ENCODE data around the gene ITGA3. TPM values are rescaled to one million over a fixed set of nuclear protein-coding genes. Genes with fewer than 3 reads are reported as not detected.

ITGA3 gene
- total RNA-seq, 4 donors from 2014 or later: 38.9 to 96.7 (median 58.6) TPM

- H3K36me3 ChIP-seq: no peaks in the 10 kb centered on the region
- no peak overlapping the region for H3K27ac ChIP-seq (replicated peaks in 1 of 4)
- H3K27me3 ChIP-seq: no peaks in the 10 kb centered on the region
- no peak for DNase-seq (ENCODE audit: extremely low spot score)
- peaks cover 16 to 49% (median 45%) of the 10 kb centered on the region in 4 donors for H3K4me1 ChIP-seq
- H3K4me3 ChIP-seq: no peak overlapping the region
- H3K9me3 ChIP-seq: no peaks in the 10 kb centered on the region
- 93% methylated on average over 17 of the region's 17 CpGs for WGBS
- intact Hi-C loops (cut with DNase I): no loop called here
- TF ChIP-seq POLR2AphosphoS5 (IDR thresholded peaks at IDR 0.05): no peak
Measured at GRCh38 chr17:50048146-50048720, 7.7 kb upstream of the ITGA3 start.

- H3K27me3 ChIP-seq: no peaks in the 10 kb centered on the region
- no peak overlapping the region for H3K4me3 ChIP-seq
- H3K9me3 ChIP-seq: no peaks in the 10 kb centered on the region
- intact Hi-C loops (cut with DNase I): no loop called here
- H3K36me3 ChIP-seq: no peaks in the 10 kb centered on the region
- peaks cover 19 to 49% (median 46%) of the 10 kb centered on the region in 4 donors for H3K4me1 ChIP-seq
- no peak for TF ChIP-seq EP300 (IDR thresholded peaks at IDR 0.05)
- no peak for TF ChIP-seq POLR2A (IDR thresholded peaks at IDR 0.05; ENCODE audit: low read depth)
- TF ChIP-seq POLR2AphosphoS5 (IDR thresholded peaks at IDR 0.05): no peak
- no peak for TF ChIP-seq CTCF (IDR thresholded peaks at IDR 0.05)
- no peak for DNase-seq (ENCODE audit: extremely low spot score)
- WGBS: 80% methylated on average over 4 of the region's 4 CpGs
- H3K27ac ChIP-seq (replicated peaks in 1 of 4): no peak overlapping the region
Measured at GRCh38 chr17:50048988-50049387, 6.9 kb upstream of the ITGA3 start.

GRCh38 chr17:50049636-50050035, 6.3 kb upstream of the ITGA3 start:
- H3K36me3 ChIP-seq: no peaks in the 10 kb centered on the region
- DNase-seq (ENCODE audit: extremely low spot score): no peak
- 66% methylated on average over 3 of the region's 3 CpGs for WGBS
- no peaks in the 10 kb centered on the region for H3K27me3 ChIP-seq
- intact Hi-C loops (cut with DNase I): no loop called here
- H3K4me3 ChIP-seq: no peak overlapping the region
- no peak for TF ChIP-seq CTCF (IDR thresholded peaks at IDR 0.05)
- no peak for TF ChIP-seq EP300 (IDR thresholded peaks at IDR 0.05)
- no peak for TF ChIP-seq POLR2AphosphoS5 (IDR thresholded peaks at IDR 0.05)
- TF ChIP-seq POLR2A (IDR thresholded peaks at IDR 0.05; ENCODE audit: low read depth): no peak
- H3K27ac ChIP-seq (replicated peaks in 1 of 4): no peak overlapping the region
- peaks cover 18 to 49% (median 47%) of the 10 kb centered on the region in 4 donors for H3K4me1 ChIP-seq
- H3K9me3 ChIP-seq: no peaks in the 10 kb centered on the region

GRCh38 chr17:50050431-50051032, 5.4 kb upstream of the ITGA3 start:
- Histone ChIP-seq H3K27me3 (no peaks in the 10 kb centered on the region), H3K9me3 (no peaks in the 10 kb centered on the region), H3K4me1 (peaks cover 11 to 50% (median 47%) of the 10 kb centered on the region in 4 donors), H3K36me3 (no peaks in the 10 kb centered on the region), H3K4me3 (no peak overlapping the region), H3K27ac (replicated peaks in 1 of 4) (no peak overlapping the region)
- TF ChIP-seq EP300 (IDR thresholded peaks at IDR 0.05) (no peak), CTCF (IDR thresholded peaks at IDR 0.05) (no peak), POLR2A (IDR thresholded peaks at IDR 0.05; ENCODE audit: low read depth) (no peak), POLR2AphosphoS5 (IDR thresholded peaks at IDR 0.05) (no peak)
- DNase-seq (ENCODE audit: extremely low spot score): no peak
- intact Hi-C loops (cut with DNase I): no loop called here
- 98% methylated on average over 12 of the region's 12 CpGs for WGBS

- H3K27me3 ChIP-seq: no peaks in the 10 kb centered on the region
- H3K4me1 ChIP-seq: peaks cover 11 to 49% (median 46%) of the 10 kb centered on the region in 4 donors
- WGBS: 71% methylated on average over 4 of the region's 4 CpGs
Measured at GRCh38 chr17:50051082-50051576, 4.8 kb upstream of the ITGA3 start.

More at GRCh38 chr17:50051082-50051576, 4.8 kb upstream of the ITGA3 start:
- Histone ChIP-seq H3K4me3 (no peak overlapping the region), H3K9me3 (no peaks in the 10 kb centered on the region), H3K36me3 (no peaks in the 10 kb centered on the region), H3K27ac (replicated peaks in 1 of 4) (no peak overlapping the region)
- intact Hi-C loops (cut with DNase I): no loop called here
- TF ChIP-seq EP300 (IDR thresholded peaks at IDR 0.05): no peak
- no peak for TF ChIP-seq POLR2A (IDR thresholded peaks at IDR 0.05; ENCODE audit: low read depth)
- no peak for TF ChIP-seq POLR2AphosphoS5 (IDR thresholded peaks at IDR 0.05)
- TF ChIP-seq CTCF (IDR thresholded peaks at IDR 0.05): no peak
- no peak for DNase-seq (ENCODE audit: extremely low spot score)

Measured in esophagus muscularis mucosa (tissue), 4 donors.